NB4 (cell line): ENCODE results near the gene MED13L.

Experiments
- DNase-seq: peaks from one replicate; pipeline ENCODE4 v3.0.0; 2010; ENCODE audit warnings: low read depth
- H3K4me3 ChIP-seq: one replicate; pipeline ENCODE4 v1.5.1; 2011; ENCODE audit warnings: mild to moderate bottlenecking, low read depth, low read length, moderate library complexity
- CTCF ChIP-seq: IDR thresholded peaks from one replicate; pipeline ENCODE4 v1.5.1; 2012; ENCODE audit warnings: low read depth, low read length
- MAX ChIP-seq: IDR thresholded peaks from 2 replicates; pipeline ENCODE4 v1.6.1; 2011; ENCODE audit warnings: low read depth, low read length
- MYC ChIP-seq: IDR thresholded peaks from 2 replicates; pipeline ENCODE4 v1.6.1; 2011; ENCODE audit warnings: low read depth, low read length
- POLR2A ChIP-seq: IDR thresholded peaks from 2 replicates; pipeline ENCODE4 v1.6.1; 2011; ENCODE audit warnings: mild to moderate bottlenecking; ENCODE audit not compliant: insufficient read length; ENCODE audit errors: extremely low read depth

MED13L gene

GRCh38 chr12:116099652-116100432 is 177.7 kb downstream of the MED13L start:
- H3K4me3 ChIP-seq = no peak overlapping the region
- TF ChIP-seq POLR2A = no peak
- no peak for DNase-seq

GRCh38 chr12:116096874-116097273 is 180.6 kb downstream of the MED13L start:
- no peak for DNase-seq
- H3K4me3 ChIP-seq = no peak overlapping the region
- no peak for TF ChIP-seq MAX
- no peak for TF ChIP-seq CTCF
- no peak for TF ChIP-seq POLR2A
- TF ChIP-seq MYC = no peak

- DNase-seq = no peak
- TF ChIP-seq POLR2A = no peak
- TF ChIP-seq MAX = no peak
- no peak for TF ChIP-seq MYC
- no peak for TF ChIP-seq CTCF
Observed at GRCh38 chr12:116094475-116094874, 183.0 kb downstream of the MED13L start.

GRCh38 chr12:116093915-116094314 is 183.6 kb downstream of the MED13L start:
- no peak for DNase-seq
- no peak overlapping the region for H3K4me3 ChIP-seq
- TF ChIP-seq MAX (no peak), MYC (no peak), CTCF (no peak), POLR2A (no peak)

More at GRCh38 chr12:116094475-116094874, 183.0 kb downstream of the MED13L start:
- no peak overlapping the region for H3K4me3 ChIP-seq

GRCh38 chr12:116092776-116093175 is 184.7 kb downstream of the MED13L start:
- TF ChIP-seq MAX = no peak
- TF ChIP-seq CTCF = no peak
- TF ChIP-seq MYC = no peak
- TF ChIP-seq POLR2A = no peak
- H3K4me3 ChIP-seq = no peak overlapping the region
- DNase-seq = no peak

- no peak for DNase-seq
- TF ChIP-seq CTCF = no peak
- no peak for TF ChIP-seq MAX
- no peak for TF ChIP-seq POLR2A
- no peak for TF ChIP-seq MYC
- H3K4me3 ChIP-seq = no peak overlapping the region
Observed at GRCh38 chr12:116092162-116092561, 185.3 kb downstream of the MED13L start.
